Activated naive CD8-positive, alpha-beta T cell treated with anti-CD3 and anti-CD28 coated beads, Interleukin-2, amount 50 U/mL, for 24 hours (primary cell): ENCODE results near the gene MGST1.

Source experiments
- ATAC-seq: fragments of 150-1000 bp; cut with Tn5 transposase; one replicate; pipeline ENCODE4 v1.10.0; 2021
- DNase-seq: peaks from one replicate; pipeline ENCODE4 v3.0.0; 2021
- H3K27ac Mint-ChIP-seq: one replicate; pipeline ENCODE4 v1.8.0; 2021; ENCODE audit warnings: mild to moderate bottlenecking, mixed read lengths
- H3K27me3 Mint-ChIP-seq: one replicate; pipeline ENCODE4 v1.8.0; 2021; ENCODE audit warnings: mixed read lengths
- H3K36me3 Mint-ChIP-seq: one replicate; pipeline ENCODE4 v1.8.0; 2021; ENCODE audit warnings: low read depth, mixed read lengths
- H3K4me1 Mint-ChIP-seq: one replicate; pipeline ENCODE4 v1.8.0; 2021; ENCODE audit warnings: mixed read lengths
- H3K4me3 Mint-ChIP-seq: one replicate; pipeline ENCODE4 v1.8.0; 2021; ENCODE audit warnings: mild to moderate bottlenecking, moderate library complexity, mixed read lengths
- H3K9me3 Mint-ChIP-seq: one replicate; pipeline ENCODE4 v1.8.0; 2021; ENCODE audit warnings: mixed read lengths

Gene MGST1

DNA sequence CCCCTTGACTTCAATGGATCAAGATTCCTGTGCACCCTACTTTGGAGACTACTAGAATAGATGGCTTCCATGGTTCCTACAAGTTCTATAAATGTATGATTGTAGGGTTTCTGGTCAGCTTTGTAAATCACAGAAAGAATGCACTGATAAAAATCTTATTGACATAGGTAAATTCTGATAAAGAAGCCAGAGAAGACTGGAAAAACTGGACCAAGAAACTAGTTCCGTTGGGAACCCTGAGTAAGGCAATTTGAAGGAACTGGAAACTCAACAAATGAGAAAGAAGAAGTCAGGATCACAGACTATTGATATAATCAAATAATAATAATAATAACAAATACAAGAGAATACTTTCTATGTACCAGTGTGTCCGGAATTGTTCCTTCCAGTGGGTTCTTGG, 15.4 kb upstream of the MGST1 start:
- no peak for ATAC-seq
- H3K9me3 Mint-ChIP-seq = peaks cover 26% of the 10 kb centered on the region

DNA sequence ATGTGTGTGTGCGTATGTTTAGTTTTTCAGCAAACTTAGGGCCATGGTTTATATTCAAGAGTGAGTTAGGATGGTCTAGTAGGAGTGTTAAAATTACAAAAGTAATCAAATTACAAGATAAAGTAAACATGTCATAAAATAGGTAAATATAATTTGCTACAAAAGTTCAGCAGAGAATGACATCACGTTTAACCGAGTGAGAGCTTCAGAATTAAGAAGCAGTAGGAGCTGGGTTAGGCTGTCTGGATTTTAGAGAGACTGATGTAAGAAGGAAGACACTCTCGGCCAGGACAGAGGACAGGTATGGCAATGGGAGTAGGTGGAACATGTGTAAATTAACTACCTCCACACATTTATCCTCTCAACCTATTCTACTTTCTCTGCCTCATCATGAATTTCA, 11.6 kb upstream of the MGST1 start:
- H3K27me3 Mint-ChIP-seq = no peaks in the 10 kb centered on the region
- no peak overlapping the region for H3K27ac Mint-ChIP-seq
- DNase-seq = no peak
- ATAC-seq = no peak
- H3K4me3 Mint-ChIP-seq = no peak overlapping the region
- no peaks in the 10 kb centered on the region for H3K4me1 Mint-ChIP-seq
- H3K9me3 Mint-ChIP-seq = peaks cover 10% of the 10 kb centered on the region
- no peaks in the 10 kb centered on the region for H3K36me3 Mint-ChIP-seq

More for the DNA sequence above, 15.4 kb upstream of the MGST1 start:
- Mint-ChIP-seq H3K36me3 (no peaks in the 10 kb centered on the region), H3K27me3 (no peaks in the 10 kb centered on the region), H3K27ac (no peak overlapping the region), H3K4me3 (no peak overlapping the region), H3K4me1 (no peaks in the 10 kb centered on the region)
- DNase-seq = no peak

DNA sequence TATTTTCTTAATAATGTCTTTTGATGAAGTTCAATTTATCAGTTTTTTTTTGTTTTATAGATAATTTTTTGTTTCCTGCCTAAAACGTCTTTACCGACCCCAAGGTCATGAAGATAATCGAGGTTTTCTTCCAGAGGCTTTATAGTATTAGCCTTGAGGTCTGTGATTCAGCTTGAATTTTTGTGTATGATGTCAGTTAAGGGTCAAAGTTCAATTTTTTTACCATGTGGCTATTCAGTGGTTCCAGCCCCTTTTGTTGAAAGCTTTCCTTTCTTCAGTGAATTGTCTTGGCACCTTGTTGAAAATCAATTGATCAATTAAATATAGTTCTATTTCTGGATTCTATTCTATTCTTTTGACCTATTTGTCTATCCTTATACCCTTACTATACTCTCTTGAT, 3.2 kb upstream of the MGST1 start:
- no peak for DNase-seq

DNA sequence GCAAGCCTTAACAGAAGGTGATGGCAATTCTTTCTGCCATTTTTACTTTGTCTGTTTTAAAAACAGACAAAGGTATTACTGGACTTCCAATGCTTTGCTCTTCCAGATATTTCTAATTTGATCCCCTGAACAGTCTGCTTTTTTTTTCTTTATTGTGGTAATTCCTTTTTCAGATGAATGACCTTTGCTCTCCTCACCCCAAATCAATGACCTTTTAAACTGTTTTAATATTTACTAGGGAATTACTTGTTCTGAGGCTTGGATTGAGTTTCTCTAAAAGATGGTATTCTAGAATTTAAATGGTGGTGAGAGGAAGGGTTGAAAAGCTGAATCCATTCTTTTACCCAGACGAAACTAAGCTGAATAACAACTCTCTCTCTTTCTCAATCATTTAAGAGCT, 2.3 kb upstream of the MGST1 start:
- Mint-ChIP-seq H3K27ac (no peak overlapping the region), H3K36me3 (no peaks in the 10 kb centered on the region)

More for the DNA sequence above, 3.2 kb upstream of the MGST1 start:
- peaks cover 1% of the 10 kb centered on the region for H3K4me1 Mint-ChIP-seq
- no peak overlapping the region for H3K4me3 Mint-ChIP-seq
- ATAC-seq = no peak
- H3K27ac Mint-ChIP-seq = no peak overlapping the region
- H3K9me3 Mint-ChIP-seq = peaks cover 9% of the 10 kb centered on the region
- H3K36me3 Mint-ChIP-seq = no peaks in the 10 kb centered on the region
- H3K27me3 Mint-ChIP-seq = peaks cover 17% of the 10 kb centered on the region

DNA sequence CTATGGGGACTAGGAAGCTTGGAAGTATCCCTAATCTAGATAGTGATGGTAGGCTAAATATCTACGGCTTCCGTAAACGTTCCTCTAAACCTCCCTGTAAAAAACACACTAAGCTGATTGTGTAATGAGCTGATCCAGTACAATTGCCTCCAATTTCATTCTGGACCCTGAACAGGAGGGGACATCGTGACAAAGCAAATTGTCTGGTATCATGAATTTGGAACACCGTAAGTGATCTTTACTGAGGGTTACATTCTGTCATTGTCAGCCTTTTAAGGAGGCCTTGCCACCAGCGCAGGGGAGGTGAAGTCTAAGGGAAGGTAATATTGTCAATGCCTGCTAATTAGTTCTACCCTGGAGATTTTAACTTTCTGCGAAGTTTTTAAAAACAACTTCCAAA, 487 bp upstream of the MGST1 start:
- Mint-ChIP-seq H3K4me1 (peaks cover 1% of the 10 kb centered on the region), H3K27ac (no peak overlapping the region), H3K27me3 (peaks cover 17% of the 10 kb centered on the region), H3K4me3 (no peak overlapping the region), H3K36me3 (no peaks in the 10 kb centered on the region), H3K9me3 (peaks cover 9% of the 10 kb centered on the region)
- DNase-seq (no peak), ATAC-seq (no peak)

More for the DNA sequence above, 2.3 kb upstream of the MGST1 start:
- DNase-seq (no peak), ATAC-seq (no peak)
- peaks cover 1% of the 10 kb centered on the region for H3K4me1 Mint-ChIP-seq
- H3K27me3 Mint-ChIP-seq = peaks cover 17% of the 10 kb centered on the region
- H3K9me3 Mint-ChIP-seq = peaks cover 9% of the 10 kb centered on the region
- H3K4me3 Mint-ChIP-seq = no peak overlapping the region

DNA sequence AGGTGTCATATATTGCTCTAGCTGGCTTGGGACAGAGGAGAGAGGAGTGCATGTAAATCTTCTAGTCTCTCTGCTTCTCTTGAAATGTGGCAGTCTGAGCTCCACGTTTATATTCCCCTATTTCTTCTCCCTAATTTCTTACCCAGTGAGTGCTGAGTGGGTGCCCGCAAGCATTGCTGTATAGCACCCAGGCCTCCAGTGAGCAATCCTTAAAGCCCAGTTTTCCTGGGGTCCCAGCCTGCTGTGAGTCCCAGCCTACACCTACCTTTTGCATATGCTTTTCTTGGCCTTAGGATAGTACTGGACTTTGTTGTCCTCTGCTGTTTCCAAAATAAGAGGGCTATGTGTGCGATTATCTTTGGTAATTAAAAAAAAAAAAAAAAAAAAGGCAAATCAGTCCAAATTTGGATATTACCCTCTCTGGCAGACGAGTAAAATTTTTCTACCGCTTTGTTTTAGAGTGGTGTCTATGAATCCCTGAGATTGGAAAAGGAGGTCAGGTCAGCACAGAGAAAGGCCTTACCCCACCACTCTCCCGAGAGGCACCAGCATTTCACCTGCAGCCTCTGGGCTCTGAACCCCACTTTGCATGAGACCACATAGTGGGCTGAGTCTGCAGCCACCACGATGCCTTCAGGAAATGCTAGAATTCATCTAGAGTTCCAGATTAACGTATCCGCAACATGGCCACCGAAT, 1.1 kb downstream of the MGST1 start:
- Mint-ChIP-seq H3K9me3 (peaks cover 6% of the 10 kb centered on the region), H3K4me1 (peaks cover 1% of the 10 kb centered on the region), H3K4me3 (no peak overlapping the region), H3K27me3 (peaks cover 17% of the 10 kb centered on the region), H3K27ac (no peak overlapping the region), H3K36me3 (no peaks in the 10 kb centered on the region)
- no peak for ATAC-seq
- no peak for DNase-seq

DNA sequence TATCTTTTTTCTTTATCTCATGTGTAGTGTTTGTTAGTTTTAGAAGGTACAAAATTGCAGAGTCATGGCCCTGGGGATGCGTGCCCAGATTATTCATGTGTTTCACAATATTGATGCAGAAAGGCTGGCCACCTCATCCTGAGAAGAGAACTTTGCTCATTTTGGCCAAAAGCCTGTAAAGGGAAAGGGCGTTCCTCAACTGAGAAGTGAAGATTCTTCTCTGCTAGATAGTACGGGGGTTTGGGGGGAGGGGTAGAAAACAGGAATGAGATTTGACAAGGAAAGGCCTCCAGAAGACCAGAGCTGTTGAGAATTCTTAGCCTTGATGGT, 1.7 kb downstream of the MGST1 start:
- H3K9me3 Mint-ChIP-seq = peaks cover 6% of the 10 kb centered on the region
- H3K4me3 Mint-ChIP-seq = no peak overlapping the region
- H3K36me3 Mint-ChIP-seq = no peaks in the 10 kb centered on the region
- H3K27ac Mint-ChIP-seq = no peak overlapping the region
- DNase-seq = no peak
- H3K4me1 Mint-ChIP-seq = peaks cover 1% of the 10 kb centered on the region
- H3K27me3 Mint-ChIP-seq = peaks cover 17% of the 10 kb centered on the region
- ATAC-seq = no peak

DNA sequence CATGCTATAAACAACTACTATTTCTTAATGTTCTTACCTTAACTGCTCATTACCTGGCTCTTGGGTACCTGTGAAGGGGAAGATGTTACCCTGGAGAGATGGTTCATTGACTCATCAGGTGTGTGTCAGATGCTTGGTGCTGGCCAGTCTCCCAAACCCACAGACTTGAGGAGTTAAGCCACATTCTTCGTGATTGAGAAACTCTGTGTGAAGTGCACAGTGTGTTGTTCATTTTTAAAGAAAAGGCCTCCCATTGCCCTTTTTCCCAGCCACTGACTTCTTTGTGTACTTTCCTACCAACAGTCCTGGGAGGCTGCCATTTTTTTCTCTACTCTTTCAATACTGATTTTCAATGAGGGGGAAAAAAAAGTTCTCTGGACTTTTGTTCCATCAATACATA, 3.2 kb downstream of the MGST1 start:
- peaks cover 17% of the 10 kb centered on the region for H3K27me3 Mint-ChIP-seq
- DNase-seq (no peak), ATAC-seq (no peak)
- H3K36me3 Mint-ChIP-seq = no peaks in the 10 kb centered on the region
- H3K27ac Mint-ChIP-seq = no peak overlapping the region
- H3K9me3 Mint-ChIP-seq = no peaks in the 10 kb centered on the region
- peaks cover 1% of the 10 kb centered on the region for H3K4me1 Mint-ChIP-seq
- no peak overlapping the region for H3K4me3 Mint-ChIP-seq

DNA sequence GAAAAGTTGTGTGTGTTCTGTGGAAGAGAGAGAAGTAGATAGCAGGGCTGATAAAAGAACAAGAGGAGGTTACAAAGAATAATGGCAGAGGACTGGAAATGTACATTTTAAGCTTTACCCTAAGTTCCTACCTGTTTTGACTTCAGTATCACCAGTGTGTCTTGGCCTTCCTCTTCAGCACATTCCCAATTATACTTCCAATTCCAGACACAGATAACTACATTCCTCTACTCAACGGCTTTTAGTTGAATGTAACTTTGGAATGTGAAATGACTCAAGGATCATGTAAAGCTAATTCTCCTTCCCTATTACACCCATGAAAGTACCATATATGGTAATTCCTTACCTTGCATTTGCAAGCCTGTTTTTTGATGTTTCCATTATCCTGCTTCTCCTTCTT, 5.0 kb downstream of the MGST1 start:
- H3K27me3 Mint-ChIP-seq = peaks cover 8% of the 10 kb centered on the region
- H3K9me3 Mint-ChIP-seq = no peaks in the 10 kb centered on the region
- no peaks in the 10 kb centered on the region for H3K36me3 Mint-ChIP-seq
- H3K27ac Mint-ChIP-seq = no peak overlapping the region
- ATAC-seq (no peak), DNase-seq (no peak)
- no peaks in the 10 kb centered on the region for H3K4me1 Mint-ChIP-seq
- H3K4me3 Mint-ChIP-seq = no peak overlapping the region

DNA sequence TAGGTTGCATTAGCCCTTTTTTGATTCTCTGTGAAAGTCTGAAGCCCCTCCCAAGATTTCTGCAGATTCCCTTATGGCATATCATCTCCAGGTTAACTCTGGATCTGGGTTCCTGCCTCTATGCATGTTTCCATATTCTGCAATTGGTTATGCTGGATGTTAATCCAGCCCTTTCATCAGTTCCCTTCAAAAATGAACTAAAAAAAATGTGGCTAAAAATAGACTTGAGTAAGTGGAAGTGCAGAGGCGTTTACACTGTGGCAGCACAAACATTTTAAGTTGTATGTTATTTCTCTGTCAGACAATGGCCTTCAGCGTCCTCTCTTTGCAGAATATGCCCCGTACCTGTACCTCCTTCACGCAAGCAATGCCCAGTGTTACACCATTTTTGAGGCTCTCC, 11.4 kb downstream of the MGST1 start:
- ATAC-seq (no peak), DNase-seq (no peak)
- H3K36me3 Mint-ChIP-seq = no peaks in the 10 kb centered on the region

DNA sequence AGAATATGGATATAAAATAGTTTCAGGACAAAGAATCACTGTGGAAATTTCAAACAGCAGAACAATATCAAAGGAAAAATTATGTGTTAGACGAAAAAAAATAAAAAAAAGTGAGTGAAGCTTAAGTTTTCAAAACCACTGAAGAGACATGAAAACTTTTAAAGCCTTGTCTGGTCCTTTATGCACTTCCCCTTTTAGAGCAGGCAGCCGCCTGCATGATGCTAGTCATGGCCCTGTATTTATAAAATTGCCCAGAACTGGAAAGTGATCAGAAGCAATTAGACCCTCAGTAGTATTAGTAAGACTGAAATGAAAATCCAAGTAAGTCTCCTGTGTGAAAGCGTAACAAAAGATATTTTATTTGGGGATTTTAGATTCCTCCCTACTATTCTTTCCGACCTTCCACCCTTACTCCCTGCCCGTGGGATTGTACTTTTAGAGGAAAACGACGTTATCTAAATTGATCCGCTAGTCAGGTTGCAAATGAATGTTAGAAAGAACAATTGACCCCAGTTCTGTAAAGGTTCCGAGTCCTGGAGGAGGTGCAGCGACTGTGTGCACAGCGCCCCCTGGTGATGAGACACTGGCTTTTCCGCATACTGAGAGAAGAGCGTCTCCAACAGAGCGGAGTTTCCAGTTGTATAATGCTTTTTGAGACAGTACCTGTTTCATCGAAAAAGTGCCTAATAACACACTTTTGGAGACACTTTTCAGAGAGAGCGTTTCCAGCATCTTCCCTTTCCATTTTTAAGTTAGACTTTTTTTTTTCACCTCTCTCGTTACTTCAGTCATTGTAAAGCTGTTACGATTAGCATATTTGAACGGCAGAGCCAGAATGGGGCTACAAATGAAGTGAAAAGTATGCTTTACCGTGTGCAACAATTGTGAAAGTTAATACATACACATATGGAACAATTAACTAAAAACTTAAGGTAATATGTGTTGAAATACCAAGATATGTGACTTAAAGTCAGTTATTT, 12.4 kb downstream of the MGST1 start:
- H3K4me3 Mint-ChIP-seq = no peak overlapping the region
- DNase-seq = peak; percentile 27
- peaks cover 6% of the 10 kb centered on the region for H3K9me3 Mint-ChIP-seq
- no peaks in the 10 kb centered on the region for H3K36me3 Mint-ChIP-seq
- no peaks in the 10 kb centered on the region for H3K4me1 Mint-ChIP-seq
- ATAC-seq = no peak
- H3K27ac Mint-ChIP-seq = no peak overlapping the region
- H3K27me3 Mint-ChIP-seq = no peaks in the 10 kb centered on the region

More for the DNA sequence above, 11.4 kb downstream of the MGST1 start:
- H3K4me3 Mint-ChIP-seq = no peak overlapping the region
- no peak overlapping the region for H3K27ac Mint-ChIP-seq
- H3K27me3 Mint-ChIP-seq = no peaks in the 10 kb centered on the region
- no peaks in the 10 kb centered on the region for H3K4me1 Mint-ChIP-seq
- peaks cover 6% of the 10 kb centered on the region for H3K9me3 Mint-ChIP-seq

DNA sequence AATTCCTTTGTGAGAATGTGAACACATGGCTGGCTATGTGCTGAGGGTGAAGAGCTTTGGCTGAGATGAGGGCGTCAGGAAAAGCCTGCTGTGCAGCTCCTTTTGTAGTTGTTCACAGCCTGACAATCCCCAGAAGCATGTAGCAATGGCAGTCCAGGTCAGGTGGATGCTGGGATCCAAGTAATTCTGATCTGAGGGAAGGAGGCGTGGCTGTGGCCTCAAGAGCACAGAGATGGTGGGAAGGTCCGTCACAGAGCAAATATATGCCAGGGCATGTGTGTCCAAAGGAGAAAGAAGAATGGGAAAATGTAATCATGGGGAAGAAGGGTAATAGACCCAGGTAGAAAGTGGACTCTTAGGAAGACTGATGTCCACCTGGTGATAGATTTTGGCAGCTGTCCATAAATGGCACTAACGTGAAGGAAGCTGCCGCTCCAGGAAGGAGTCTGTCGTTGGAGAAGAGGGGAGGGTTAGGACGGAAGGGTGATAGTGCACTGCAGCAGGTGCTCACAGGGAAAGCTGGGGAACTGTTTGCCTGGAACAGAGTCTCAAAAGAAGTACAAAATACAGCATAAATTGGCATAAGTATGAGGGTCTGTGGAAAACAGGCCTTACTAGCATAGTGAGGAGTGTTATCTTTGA, 13.8 kb downstream of the MGST1 start:
- H3K4me3 Mint-ChIP-seq = no peak overlapping the region
- peaks cover 6% of the 10 kb centered on the region for H3K9me3 Mint-ChIP-seq
- DNase-seq = no peak
- no peaks in the 10 kb centered on the region for H3K27me3 Mint-ChIP-seq
- no peaks in the 10 kb centered on the region for H3K4me1 Mint-ChIP-seq
- no peak overlapping the region for H3K27ac Mint-ChIP-seq
- ATAC-seq = no peak
- H3K36me3 Mint-ChIP-seq = no peaks in the 10 kb centered on the region

DNA sequence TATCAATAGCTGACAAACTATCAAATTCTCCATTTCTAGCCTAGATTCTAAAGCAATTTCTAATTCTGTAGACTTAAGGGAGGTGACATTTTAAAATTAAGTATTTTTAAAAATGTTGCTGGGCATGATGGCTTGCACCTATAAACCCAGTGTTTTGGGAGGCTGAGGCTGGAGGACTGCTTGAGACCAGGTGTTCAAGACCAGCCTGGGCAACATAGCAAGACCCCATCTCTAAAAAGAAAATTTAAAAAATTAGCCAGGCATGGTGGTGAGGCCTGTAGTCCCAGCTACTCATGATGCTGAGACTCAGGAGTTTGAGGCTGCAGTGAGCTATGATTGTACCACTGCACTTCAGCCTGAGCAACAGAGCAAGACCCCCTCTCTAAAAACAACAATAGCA, 15.1 kb downstream of the MGST1 start:
- no peaks in the 10 kb centered on the region for H3K36me3 Mint-ChIP-seq
- no peak overlapping the region for H3K27ac Mint-ChIP-seq
- H3K4me1 Mint-ChIP-seq = no peaks in the 10 kb centered on the region
- H3K9me3 Mint-ChIP-seq = peaks cover 6% of the 10 kb centered on the region
- no peak overlapping the region for H3K4me3 Mint-ChIP-seq
- ATAC-seq (no peak), DNase-seq (no peak)
- no peaks in the 10 kb centered on the region for H3K27me3 Mint-ChIP-seq

DNA sequence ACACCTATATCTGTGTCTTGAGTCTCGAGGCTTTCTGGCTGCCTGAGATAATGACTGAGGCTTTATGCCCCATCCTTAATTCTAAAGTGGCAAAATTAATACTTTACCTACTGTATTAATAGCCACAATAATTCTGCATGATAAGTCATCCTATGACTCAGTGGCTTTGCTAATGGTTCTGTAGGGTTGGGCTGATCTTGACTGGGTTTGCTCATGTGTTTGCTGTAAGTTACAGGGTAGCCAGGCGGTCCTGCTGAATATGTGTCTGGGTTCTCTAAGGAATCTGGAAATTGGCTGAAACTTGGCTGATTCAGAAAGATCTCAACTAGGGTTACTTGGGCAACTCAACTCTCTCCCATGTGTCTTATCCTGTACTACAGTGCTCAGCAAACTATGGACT, 21.7 kb downstream of the MGST1 start:
- ATAC-seq (no peak), DNase-seq (no peak)
- H3K27me3 Mint-ChIP-seq = no peaks in the 10 kb centered on the region
- no peak overlapping the region for H3K27ac Mint-ChIP-seq
- H3K4me1 Mint-ChIP-seq = no peaks in the 10 kb centered on the region
- H3K4me3 Mint-ChIP-seq = no peak overlapping the region
- no peaks in the 10 kb centered on the region for H3K36me3 Mint-ChIP-seq
- no peaks in the 10 kb centered on the region for H3K9me3 Mint-ChIP-seq

DNA sequence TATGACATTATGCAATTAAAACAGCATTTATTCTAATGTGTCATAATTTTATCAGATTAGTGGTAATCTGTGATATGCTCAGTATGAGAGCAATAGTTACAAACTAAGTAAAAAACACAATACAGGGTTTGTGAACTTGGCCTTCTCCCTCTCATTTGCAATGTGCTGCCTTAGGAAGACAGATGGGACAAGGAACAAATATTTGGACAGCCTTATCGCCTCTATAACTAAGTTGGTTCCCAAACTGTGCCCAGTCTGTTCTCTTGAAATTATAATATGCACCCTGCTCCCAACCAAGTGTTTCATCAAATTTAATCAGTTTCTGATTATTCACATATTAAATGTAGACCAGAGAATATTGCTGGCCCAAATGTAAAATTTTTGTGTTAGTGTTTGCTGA, 22.7 kb downstream of the MGST1 start:
- Mint-ChIP-seq H3K27ac (no peak overlapping the region), H3K27me3 (no peaks in the 10 kb centered on the region), H3K9me3 (no peaks in the 10 kb centered on the region), H3K4me1 (no peaks in the 10 kb centered on the region), H3K4me3 (no peak overlapping the region), H3K36me3 (no peaks in the 10 kb centered on the region)
- ATAC-seq (no peak), DNase-seq (no peak)
